ENCODE data around the gene TMEM40.
"Not testable (repeated sequence)": the region's sequence is repeated elsewhere in the genome, so short reads cannot be mapped to it uniquely, and the experiment has no call there.

The TMEM40 gene

DNA sequence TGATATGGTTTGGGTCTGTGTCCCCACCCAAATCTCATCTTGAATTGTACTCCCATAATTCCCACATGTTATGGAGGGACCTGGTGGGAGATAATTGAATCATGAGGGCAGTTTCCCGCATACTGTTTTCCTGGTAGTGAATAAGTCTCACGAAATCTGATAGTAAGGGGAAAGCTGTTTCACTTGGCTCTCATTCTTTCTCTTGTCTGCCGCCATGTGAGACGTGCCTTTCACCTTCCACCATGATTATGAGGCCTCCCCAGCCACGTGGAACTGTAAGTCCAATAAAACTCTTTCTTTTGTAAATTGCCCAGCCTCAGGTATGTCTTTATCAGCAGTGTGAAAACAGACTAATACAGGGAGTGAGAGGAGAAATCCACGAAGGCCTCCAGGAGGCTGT, 16.9 kb upstream of the TMEM40 start:
- DNase-seq (ENCODE audit: low read depth), result not testable (repeated sequence)

DNA sequence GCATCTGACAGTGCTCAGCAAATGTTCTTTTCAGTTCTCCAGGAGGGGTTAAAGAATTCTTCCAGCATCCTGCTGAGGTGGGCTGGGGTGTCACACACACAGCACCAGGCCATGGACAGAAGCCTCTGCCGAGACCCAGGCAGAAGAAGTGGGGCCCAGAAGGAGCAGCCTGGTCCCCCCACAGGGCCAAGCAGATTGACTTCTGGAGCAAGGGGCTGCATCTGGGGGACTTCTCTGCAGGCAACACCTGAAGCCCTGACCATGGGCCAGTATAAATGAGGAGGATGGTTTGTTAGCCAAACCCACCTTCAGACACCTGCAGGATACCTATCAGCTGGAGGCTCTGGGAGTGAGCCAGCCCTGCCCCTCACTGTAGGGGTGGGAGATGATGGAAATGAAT, 16.2 kb upstream of the TMEM40 start:
- no peak for DNase-seq (ENCODE audit: low read depth)

DNA sequence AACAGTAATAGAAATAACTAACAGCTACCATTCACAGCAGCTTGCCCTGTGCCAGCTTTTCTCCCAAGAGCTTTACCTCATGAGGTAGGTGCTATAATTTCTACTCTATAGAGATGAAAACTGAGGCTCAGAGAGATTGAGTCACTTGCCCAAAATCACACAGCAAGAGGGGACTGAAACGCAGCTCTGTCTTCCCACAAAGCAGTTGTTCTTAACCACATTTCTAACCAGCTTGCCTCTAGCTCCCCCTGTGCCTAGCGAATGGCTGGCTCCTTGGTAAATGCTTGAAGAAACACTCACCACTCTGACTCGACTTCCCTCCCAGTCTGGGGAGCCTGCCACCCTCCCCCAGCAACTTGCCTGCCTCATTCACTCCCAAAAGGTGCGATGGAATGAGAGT, 15.6 kb upstream of the TMEM40 start:
- no peak for DNase-seq (ENCODE audit: low read depth)

DNA sequence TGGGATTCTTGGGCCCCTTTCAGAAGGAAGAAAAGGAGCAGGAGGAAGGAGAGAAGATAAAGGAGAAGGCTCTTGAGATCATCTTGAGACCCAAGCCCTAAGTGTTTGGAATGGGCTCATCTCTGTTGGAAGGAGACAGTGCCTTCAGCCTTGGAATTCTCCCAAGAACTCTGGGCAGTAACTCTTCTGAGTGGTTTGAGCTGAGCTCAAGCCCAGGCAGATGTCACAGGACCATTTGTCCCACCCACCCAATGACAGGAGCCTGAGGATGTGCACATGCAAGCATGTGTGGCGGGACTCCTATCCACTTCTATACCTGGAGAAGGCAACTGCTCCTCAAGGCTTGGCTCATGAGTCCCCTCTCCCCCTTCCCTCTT, 14.6 kb upstream of the TMEM40 start:
- no peak for DNase-seq (ENCODE audit: low read depth)

DNA sequence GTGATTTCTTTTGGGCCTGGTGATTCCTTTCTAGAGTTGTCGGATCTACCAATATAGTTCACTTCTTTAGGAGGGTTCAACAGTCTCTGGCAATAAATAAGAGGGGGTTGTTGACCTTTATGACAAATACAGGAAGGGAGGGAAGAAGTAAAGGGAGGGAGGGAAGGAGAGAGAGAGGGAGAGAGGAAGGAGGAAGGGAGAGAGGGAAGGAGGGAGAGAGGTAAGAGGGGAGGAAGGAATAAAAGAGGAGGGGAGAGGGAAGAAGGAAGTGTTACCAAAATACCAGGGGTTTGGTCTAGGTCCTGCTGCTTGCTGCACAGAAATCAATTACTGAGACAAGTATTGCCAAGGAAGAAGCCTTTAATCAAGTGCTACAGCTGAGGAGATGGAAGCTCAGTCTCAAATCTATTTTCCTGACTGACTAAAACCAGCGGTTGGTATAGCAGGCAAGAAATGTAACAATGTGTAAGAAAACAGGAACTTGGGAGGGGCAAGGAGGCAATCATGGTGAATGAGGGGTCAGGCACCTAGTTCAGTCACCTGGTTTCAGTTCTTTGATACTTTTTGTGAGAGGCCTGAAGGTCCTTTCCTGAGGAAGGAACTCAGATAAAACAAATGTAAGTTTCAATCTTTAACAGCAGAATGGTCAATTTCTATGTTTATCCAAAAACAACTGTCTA, 14.1 kb upstream of the TMEM40 start:
- DNase-seq (ENCODE audit: low read depth), result no peak

DNA sequence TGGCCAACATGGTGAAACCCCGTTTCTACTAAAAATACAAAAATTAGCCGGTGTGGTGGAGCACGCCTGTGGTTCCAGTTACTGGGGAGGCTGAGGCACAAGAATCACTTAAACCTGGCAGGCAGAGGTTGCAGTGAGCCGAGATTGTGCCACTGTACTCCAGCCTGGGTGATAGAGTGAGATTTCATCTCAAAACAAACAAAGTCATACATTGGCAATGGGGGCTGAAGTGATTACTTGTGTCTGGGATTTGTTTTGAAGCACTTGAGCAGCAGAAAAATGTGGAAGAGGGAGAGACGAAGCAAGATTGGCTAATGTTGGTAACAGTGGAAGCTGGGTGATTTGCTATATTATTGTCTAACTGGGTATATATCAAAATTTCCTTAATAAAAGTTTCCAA, 13.4 kb upstream of the TMEM40 start:
- no peak for DNase-seq (ENCODE audit: low read depth)

DNA sequence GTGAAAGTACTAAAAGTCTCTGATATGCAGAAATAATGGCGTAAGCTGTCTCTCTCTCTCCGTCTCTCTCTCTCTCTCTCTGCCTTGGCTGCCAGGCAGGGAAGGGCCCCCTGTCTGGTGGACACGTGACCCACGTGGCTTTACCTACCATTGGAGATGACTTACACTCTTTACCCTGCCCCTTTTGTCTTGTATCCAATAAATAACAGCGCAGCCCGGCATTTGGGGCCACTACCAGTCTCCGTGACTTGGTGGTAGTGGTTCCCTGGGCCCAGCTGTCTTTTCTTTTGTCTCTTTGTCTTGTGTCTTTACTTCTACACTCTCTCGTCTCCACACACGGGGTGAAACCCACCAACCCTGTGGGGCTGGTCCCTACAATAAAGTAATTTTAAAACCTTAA, 12.2 kb upstream of the TMEM40 start:
- no peak for DNase-seq (ENCODE audit: low read depth)

DNA sequence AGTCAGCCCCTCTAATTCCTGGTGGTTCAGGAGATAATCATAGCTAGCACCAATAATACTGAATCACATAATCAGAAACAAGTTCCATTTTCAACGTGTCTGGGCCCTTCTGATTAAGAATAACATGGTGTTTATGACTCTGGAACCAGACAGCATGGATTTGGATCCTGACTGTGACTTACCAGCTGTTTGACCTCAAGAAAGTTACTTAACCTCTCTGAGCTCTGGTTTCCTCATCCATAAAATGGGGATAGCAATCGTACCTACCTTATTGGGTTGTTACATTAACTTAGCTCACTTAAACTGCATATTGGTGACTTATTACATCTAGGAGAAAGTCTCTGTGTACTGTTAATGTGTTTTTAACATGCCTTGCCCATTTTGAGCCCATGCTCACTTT, 10.7 kb upstream of the TMEM40 start:
- no peak for DNase-seq (ENCODE audit: low read depth)

DNA sequence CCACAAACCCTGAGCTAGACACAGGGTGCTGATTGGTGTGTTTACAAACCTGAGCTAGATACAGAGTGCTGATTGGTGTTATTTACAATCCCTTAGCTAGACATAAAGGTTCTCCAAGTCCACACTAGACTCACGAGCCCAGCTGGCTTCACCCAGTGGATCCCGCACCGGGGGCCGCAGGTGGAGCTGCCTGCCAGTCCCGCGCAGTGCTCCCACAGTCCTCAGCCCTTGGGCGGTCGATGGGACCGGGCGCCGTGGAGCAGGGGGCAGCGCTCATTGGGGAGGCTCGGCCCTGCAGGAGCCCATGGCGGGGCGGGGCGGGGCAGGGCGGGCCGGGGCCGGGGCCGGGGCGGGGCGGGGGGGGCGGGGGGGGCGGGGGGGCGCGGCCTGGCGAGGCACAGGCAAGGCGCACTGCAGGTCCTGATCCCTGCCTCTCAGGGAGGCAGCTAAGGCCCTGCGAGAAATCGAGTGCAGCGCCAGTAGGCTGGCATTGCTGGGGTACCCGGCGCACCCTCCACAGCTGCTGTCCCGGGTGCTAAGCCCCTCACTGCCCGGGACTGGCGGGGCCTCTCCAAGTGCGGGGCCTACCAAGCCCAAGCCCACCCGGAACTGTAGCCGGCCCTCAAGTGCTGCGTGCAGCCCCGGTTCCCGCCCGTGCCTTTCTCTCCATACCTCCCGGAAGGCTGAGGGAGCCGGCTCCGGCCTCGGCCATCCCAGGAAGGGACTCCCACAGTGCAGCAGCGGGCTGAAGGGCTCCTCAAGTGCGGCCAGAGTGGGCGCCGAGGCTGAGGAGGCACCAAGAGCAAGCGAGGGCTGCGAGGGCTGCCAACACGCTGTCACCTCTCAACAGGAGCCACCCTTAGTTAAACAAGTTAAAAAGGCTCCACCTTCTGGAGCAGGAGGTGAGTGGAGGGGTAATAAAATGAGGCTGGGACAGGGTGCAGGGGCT, 9.8 kb upstream of the TMEM40 start:
- DNase-seq (ENCODE audit: low read depth), result no peak

DNA sequence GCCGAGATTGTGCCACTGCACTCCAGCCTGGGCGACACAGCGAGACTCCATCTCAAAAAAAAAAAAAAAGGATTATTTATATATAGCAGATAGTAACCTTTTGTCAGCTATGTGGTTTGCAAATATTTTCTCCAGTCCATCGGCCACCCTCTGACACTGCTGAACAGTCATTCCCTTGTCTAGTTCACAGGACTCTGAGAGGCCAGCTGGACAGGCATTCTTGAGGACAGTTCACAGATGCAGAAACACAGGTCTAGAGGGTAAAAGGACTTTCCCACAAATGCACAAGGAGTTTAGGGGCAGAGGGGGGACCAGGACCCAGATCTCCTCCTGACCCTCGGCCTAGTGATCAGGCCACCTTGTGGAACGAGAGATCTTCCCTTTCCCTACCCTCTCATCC, 7.5 kb upstream of the TMEM40 start:
- no peak for DNase-seq (ENCODE audit: low read depth)

DNA sequence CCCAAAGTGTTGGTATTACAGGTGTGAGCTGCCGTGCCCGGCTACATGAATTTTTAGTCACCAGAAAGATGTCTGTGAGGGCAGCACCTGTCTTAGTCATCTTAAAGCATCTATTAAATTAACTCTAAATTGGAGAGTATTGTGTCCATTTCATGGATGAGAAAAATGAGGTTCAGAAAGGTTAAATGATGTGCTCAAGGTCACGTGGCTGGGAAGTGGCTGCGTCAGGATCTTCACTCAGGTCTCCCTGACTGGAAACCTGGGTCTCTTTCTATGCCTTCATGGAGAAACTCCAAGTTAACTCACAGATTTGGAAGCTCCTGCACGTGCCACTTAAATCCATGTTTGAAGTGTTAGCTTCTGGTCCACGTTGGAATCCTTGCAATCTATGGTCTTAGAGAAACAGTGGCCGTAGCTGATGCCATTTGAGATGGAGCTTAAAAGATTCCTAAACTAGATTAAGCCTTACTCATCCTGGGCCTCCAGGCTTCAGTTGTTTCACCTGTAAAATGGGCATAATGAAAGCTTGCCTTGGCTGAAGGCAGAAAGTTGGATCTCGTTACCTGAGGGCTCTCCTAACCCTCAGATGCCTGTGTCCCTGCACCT, 5.2 kb upstream of the TMEM40 start:
- DNase-seq (ENCODE audit: low read depth), result no peak

DNA sequence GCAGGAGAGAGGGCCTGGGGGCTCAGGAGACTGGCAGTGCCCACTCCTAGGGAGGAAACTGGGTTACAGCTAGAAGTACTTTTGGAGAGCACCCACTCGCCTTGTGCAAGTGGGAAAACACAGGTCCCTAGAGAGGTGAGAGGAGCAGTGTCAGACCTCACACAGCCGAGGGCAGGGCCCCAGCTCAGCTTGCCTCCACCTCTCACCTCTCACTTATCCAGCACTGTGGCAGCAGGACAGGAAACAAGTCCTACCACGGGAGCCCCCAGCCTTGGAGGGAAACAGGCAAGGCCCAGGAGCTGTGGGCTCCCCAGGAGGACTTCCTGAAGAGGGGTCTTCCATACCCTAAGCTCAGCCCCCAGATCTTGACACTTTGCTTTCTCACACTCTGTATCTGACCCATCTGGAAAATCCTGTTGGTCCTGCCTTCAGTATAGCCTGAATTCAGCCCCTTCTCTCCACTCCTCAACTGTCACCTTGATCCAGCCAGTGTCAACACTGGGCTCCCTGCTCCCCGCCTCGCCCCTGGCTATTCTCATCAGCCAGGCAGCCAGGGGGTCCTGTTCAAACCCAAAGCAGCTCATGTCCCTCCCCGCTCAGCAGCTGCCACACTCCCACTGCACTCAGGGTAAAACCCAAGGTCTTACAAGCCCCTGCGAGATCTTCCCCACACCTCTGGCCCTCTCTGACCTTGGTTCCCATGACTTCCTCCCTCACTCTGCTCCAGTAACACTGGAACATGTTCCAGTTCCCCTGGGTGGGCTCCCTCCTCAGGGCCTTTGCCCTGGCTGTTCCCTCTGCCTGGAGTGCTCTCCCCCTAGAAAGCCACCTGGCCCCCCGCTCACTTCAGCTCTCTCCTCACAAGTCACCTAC, 870 bp upstream of the TMEM40 start:
- no peak for DNase-seq (ENCODE audit: low read depth)

DNA sequence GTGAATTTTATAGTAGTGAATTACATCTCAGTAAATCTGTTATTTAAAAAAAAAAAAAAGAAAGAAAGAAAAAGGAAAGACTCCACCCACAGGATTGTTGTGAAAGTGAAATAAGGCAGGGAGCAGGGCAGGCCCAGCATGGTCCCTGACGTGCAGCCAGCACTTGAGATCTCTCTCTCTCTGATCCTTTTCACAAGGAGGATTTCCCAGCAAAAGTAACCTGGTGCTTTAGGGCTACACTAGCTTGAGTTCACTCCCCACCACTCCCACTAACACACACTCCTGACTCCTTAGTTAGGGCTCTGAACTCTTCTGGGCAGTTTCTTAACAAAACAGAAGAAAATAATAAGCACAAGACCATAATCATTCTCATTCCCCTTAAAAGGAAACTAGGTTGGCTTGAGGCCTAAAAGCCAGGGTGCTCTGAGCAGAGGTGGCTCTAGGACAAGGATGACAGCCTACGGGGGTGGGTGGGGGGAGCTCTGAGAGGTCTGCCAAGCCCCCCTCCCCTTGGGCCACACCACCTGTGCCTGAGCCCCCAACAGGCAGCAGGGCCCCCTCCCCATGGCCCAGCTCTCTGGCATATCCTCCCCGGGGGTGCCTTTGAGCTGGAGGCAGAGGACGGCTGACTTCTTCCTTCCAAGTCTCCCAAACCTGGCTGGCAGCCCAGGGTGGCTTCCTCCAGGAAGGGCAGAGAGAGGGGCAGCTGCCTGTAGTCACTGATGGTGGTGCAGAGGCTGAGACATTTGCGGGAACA, 856 bp downstream of the TMEM40 start:
- no peak for DNase-seq (ENCODE audit: low read depth)

DNA sequence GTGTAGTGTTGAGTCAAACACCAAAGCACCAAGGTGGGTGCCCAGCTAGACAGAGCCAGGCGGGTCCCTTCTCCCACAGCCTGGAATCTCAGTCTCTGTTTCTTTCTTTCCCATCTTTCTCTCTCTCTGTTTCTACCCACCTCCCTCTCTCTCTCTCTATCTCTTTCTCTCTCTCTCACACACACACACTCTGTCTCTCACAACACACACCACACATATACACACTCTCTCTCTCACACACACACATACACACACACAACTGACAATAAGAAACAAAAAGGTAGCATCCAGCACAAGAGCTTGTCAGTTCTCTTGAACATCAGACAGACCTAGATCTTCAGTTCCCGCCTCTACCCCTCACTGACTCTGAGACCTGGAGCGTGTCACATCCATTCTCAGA, 2.4 kb downstream of the TMEM40 start:
- DNase-seq (ENCODE audit: low read depth), result no peak

DNA sequence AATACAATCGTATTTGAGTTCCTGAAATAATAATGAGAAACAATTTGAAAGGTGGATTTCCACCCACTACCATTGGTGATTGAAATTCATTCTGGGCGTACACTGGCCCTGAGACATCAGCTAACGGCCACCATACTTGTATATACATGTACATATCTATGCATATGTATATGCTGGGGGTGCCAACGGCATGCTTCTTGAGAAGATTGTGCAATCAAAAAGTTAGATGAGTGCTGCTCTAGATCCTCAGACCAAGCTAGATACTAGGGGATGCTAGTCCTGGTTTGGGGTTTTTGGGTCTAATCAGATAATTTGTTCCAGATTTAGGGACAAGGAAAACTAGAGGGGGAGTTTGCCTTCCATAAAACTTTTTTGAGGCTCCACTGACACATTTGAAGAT, 2.9 kb downstream of the TMEM40 start:
- DNase-seq (ENCODE audit: low read depth), result no peak

DNA sequence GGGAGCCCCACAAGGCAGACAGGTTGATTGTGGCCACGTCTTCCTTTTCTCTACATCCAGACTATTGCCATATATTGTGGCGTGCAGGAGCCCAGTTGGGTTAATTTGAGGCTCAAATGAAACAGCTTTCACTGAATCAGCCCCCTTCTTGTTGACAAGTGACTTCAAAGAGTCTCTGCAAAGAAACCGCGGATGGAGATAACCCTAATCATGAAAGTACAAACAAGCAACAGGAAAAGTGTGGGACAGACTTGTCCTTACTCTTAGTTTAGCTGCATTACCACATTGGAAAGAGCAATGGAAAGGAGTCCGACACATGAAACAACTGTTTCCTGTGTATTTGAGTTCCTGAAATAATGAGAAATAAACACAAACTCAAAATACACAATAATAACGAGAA, 3.3 kb downstream of the TMEM40 start:
- no peak for DNase-seq (ENCODE audit: low read depth)

DNA sequence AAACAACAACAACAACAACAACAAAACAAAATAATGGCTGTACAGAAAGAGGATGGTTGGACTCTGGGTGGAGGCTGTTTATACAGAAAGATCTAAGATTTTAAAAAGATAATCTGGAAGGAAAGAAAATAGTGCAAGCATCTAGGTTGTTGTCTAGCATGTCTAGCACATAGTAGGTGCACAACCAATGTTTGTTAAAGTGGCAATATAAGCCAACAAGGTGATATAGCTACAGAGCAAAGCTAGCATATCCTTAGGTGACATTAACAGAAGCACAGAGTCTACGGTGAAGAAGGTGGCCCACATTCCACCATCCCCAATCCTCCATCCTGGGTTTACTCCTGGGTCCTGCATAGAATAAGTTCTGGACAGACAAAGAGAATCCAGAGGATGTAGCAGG, 4.7 kb downstream of the TMEM40 start:
- DNase-seq (ENCODE audit: low read depth), result no peak

DNA sequence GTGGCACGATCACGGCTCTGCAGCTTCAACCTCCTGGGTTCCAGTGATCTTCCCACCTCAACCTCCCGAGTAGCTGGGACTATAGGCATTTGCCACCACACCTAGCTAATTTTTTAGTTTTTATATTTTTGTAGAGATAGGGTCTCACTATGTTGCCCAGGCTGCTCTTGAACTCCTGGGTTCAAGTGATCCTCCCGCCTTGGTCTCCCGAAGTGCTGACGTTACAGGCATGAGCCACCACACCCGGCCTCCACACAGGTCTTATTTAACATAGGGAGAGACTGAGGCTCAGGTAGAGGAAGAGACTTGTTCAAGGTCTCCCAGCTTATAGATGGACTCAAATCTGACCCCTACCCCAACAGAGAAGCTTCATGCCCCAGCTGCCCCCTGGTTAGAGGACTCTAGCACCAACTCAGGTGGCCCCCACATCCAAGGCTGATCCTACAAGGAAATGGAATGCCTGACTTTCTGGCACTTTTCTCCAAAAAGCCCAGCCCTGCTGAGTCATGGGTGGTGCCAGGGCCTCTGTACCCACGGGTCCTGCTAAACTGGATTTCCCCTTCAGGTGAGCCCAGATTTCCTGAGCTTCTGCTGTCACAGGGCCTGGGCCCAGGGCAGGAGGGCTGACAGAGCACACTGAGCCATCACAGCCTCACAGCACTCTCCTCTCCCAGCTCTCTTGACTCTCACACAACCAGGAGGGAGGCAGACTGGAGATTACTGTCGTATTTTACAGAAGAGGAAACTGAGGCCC, 5.6 kb downstream of the TMEM40 start:
- no peak for DNase-seq (ENCODE audit: low read depth)

DNA sequence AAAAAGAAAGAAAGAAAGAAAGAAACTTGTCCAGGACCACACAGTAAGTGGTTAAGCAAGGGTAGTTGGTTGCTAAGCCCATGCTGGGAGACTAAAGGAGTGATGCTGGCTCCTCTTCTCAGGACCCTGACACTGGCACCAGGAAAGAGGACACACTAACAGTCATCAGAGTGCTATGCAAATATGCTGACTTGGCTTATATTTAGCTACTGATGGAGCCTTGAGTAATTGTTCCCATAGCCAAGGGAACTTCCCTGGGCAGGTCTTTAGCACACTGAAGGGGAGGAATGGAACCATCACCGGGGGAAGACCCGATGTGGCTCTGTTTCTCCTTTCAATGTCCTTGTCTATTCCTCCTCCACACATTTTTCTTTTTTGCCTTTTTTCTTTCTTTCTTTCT, 6.2 kb downstream of the TMEM40 start:
- no peak for DNase-seq (ENCODE audit: low read depth)

DNA sequence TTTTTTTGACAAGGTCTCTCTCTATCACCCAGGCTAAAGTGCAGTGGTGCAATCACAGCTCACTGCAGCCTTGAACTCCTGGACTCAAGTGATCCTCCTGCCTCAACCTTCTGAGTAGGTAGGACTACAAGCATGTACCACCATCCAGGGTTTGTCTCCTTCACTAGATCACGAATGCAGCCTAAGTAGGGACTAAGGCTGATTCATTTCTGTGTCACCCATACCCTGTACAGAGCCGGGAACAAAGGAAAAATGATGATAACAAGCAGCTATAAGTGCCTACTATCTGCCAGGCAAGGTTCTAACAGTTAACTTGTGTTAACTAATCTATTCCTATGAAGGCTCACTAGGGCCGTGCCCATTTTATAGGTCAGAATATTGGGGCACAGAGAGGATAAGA, 7.0 kb downstream of the TMEM40 start:
- no peak for DNase-seq (ENCODE audit: low read depth)

DNA sequence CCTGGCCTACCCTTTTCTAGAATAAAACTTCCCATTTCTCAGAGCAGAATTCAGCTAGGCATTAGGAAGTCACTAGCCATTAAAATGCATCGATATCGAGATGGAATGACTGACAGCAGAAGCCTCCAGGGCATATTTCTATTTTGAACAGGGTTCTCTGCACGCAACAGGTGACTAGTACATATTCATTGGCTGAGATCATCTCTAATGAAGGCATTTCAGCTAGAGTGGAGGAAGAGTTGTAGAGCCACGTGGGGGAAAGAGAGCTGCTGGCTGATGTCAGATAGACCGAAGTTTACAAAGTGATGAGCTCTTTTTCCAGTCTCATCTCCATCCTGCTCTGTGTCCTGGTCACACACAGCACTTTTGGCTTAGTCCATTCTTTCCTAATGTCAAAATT, 7.5 kb downstream of the TMEM40 start:
- DNase-seq (ENCODE audit: low read depth), result no peak

All from activated T-helper 1 cell treated with Interleukin-2 at 50 U/mL for 16 hours (primary cell).